Brain pericyte (primary cell): ENCODE measurements around the gene FIZ1.

Experiments used
- DNase-seq: peaks from one replicate; pipeline ENCODE4 v3.0.0-alpha.2; 2012; ENCODE audit warnings: low read depth, low spot score

FIZ1 gene

GRCh38 chr19:55599468-55599841, at the start of gene FIZ1:
TSS of gene FIZ1 (minus strand) at chr19:55599517. CDS start at chr19:55597865, 1,652 bp downstream.
- DNase-seq = peak; percentile 98

GRCh38 chr19:55648585-55649267, 49.4 kb upstream of the FIZ1 start:
- DNase-seq = no peak

DNA sequence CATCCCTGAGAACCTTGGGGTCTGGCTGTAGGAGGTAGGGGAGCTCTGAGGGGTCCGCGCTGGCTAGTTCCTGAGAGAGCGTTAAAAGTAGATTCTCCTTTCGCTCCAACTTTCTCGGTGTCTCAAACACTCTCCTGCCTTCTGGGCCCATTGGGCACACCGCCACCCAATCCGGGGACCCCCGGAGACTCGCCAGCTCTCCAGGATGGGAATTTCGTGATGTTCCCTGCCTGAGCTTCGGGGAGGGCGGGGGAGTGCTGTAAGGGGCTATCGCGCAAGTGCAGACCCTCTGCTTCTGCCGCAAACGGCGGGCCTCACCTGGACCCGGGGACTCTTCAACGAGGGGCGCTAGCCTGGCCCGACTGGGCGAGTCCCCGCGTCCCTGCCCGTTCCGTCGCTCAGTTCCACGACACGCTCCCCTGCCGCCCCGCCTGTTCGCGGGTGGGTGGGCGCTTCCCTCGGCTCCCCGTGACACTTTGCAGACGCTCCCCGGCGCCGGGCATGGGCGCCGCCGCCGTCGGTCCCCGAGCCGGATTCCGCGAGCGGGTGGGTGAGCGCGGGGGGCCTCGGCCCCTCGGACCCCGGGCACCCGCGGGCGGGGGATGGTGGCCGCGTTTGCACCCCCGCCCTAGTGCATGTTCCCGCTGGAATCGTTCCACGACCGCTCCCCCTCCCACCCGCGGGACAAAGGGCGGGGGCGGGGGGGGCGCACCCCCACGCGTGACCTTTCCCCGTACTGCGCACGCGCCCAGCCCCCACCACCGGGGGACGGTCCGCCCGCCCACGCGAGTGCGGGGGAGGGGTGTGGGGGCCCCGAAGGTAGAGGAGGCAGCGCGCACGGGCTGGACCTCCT, 48.6 kb upstream of the FIZ1 start, which contains the start of gene CCDC106:
Gene CCDC106 (plus strand): TSS at position 481 of the 853 bp plus-strand sequence. CDS start 835 bp downstream, outside the sequence.
- no peak for DNase-seq

DNA sequence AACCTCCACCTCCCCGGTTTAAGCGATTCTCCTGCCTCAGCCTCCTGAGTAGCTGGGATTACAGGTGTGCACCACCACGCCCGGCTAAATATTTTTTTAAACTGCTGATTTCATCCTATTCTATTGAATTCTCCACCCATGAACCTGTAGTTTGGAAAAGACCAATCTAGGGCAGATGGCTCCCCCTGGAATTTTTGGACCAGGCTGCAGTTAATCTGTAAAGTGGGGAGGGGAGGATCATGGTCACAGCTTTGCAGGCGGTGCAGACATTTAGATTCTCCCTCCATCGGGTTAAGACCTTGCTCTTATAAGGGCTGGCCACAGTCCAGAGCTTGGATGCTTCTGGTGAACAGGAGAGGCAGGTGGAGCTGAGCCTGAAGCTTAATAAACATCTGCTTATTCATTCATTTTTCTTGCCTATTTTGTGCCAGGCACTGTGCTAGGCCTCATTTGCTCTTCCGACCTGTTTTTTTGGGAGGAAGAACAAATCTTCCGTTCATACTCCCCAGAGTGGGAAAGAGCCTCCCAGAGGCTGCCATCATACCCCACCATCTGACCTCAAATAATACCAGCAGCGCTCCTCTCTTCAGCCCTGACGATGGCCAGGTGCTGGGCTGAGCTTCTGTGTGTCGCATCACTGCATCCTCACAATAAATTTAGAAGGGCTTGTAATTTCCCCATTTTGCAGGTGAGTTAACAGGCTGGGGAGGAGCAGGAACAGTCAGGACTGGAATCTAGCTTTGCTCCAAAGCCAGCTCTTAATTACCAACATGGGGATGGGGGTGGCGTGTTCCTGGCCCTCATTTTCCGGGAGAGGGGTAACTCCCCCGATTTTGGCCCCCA, 47.8 kb upstream of the FIZ1 start:
- DNase-seq = no peak

DNA sequence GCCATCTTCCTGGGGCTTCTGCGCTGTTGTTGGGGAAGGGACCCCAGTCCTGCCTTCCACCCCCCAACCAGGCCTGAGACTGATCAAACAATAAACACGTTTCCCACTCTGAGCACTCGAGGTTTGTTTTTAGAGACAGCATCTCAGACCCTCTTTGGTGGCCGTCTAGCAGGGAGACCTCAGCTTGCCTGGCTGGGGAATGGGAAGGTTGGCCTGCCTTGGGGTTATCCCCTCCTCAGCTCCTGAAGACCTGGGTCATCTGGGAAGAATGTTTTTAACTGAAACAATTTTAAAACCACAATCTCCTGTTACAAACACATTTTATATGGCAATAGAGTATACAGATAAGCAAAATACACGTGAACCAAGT, 46.2 kb upstream of the FIZ1 start:
- DNase-seq = no peak

GRCh38 chr19:55644842-55645511, 45.7 kb upstream of the FIZ1 start:
- DNase-seq = no peak

DNA sequence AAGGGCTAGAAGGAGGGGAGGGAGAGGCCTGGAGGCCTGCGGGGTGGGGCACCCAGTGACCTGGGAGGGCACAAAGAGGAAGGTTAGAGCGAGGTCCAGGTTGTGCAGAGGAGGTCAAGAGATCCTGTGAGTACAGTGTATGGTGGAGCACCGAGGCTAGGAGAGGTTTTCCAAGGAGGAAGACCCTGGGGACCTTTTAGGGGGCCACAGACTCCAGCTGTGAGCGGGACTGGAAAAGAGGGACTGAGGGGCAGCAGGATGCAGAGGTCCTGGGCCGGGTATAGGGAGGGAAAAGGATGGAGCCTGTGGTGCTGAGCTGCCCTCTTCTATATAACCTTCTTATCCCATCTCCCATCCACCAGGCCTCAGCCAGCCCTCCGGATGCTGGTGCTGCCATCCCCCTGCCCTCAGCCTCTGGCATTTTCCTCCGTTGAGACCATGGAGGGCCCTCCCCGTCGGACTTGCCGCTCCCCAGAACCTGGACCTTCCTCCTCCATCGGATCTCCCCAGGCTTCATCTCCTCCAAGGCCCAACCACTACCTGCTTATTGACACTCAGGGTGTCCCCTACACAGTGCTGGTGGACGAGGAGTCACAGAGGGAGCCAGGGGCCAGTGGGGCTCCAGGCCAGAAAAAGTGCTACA, 45.0 kb upstream of the FIZ1 start:
- DNase-seq = no peak

DNA sequence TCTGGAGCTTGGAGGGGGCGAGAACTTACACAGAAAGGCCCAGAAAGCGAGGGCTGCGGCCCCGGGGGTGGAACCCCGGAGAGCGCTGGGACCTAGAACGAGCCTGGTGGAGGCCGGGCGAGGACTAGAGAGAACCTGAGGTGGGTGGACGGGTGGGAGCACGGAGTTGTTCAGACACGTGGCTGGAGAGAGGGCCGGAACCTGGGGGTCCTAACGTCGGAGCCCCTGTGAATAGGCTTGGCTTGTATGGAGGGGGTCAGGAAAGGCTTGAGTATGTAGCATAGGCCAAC, 44.5 kb upstream of the FIZ1 start:
- no peak for DNase-seq

DNA sequence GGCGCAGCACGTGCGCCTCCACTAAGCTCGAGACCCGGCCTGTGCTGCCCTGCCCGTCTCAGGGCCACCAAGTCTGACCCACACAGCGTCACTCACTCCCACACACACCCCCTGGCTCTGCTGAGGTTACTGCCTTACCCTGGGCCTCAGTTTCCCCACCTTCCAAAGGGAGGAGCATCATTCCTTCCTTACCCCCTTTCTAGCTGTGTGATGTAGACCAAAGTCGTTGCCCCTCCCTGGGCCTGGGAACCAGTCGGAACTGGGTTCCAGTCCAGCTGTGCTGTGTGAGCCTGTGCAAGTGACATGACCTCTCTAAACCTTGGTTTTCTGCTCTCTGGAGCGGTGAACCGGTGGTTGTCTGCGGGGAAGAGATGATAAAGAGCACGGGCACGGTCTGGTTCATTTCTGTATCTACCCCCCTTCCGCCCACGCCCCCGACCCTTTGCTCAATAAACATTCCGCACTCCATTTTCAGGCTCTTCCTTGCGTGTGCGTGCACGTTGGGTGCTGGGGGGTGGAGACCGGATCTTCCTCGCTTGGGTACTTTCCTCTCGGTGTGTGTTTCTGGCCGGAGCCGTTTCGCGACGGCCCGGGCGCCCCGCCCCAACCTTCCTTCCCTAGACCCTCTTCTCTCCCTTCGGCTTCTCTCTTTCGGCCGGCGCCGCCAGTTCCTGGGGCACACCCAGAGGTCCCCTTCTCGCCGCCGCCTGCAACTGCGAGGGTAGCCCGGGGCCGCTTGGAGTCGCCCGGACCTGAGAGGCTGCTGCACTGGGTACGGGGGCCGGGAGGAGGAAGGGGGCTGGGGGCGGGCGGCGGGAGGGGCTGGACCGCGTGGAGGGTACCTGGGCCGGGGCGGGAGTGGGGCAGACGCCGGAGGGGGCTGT, 43.9 kb upstream of the FIZ1 start, which contains the start of gene ZNF581:
Gene ZNF581 (plus strand): TSS at position 647 of the 884 bp plus-strand sequence. CDS start 923 bp downstream, outside the sequence.
- DNase-seq = no peak

DNA sequence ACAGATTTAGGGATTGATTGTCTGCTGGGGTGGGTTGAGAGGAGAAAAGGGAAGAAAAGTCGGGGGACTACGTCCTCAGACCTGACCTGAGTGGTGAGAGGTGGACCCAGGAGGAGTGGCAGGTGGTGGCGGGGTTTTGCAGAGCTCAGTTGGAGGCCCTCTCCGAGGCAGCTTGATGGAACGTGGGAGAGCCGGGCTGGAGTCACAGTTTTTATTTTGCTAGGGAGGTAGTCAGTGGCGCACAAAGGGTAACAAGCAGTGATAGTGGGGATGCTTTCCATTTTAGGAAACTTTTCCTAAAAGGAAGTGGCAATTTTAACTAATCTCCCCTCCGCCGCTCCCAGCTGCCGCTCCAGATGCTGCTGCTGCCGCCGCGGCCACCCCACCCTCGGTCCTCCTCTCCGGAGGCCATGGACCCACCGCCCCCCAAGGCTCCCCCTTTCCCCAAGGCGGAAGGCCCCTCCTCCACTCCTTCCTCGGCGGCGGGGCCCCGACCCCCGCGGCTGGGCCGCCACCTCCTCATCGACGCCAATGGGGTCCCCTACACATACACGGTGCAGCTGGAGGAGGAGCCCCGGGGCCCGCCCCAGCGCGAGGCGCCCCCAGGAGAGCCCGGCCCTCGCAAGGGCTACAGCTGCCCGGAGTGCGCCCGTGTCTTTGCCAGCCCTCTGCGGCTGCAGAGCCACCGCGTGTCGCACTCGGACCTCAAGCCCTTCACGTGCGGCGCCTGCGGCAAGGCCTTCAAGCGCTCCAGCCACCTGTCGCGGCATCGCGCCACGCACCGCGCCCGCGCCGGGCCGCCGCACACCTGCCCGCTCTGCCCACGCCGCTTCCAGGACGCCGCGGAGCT, 43.1 kb upstream of the FIZ1 start:
- no peak for DNase-seq

- no peak for DNase-seq
Measured at GRCh38 chr19:55641426-55642152, 42.3 kb upstream of the FIZ1 start.

GRCh38 chr19:55640577-55641425, 41.5 kb upstream of the FIZ1 start, which contains the start of gene ZNF580:
TSS of gene ZNF580 (plus strand) at chr19:55641002. CDS start at chr19:55642509, 1,507 bp downstream.
- DNase-seq = peak; percentile 68

DNA sequence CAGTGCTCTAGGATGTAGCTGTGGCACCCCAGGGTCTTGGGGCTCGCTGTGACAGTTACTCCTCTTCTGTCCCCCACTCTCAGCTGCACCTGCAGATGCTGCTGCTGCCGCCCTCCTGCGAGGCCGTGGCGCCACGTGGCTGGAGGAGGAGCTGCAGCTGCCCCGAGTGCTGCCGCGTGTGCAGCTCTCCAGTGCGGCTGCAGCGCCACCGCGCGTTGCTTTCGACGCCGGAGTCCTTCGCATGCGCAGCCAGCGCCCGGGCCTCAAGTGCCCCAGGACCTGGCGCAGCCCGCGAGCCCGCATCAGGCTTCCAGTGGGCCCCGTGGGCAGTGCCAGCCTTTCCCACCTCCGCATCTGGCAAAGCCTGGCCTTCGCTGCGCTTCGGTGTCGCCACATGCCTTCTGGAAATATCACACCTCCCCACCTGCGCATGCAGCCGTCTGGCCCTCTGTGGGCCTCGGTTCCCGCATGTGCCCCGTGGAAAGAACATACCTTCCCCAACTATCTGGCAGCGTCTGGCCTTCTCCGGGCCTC, 40.8 kb upstream of the FIZ1 start:
- no peak for DNase-seq

DNA sequence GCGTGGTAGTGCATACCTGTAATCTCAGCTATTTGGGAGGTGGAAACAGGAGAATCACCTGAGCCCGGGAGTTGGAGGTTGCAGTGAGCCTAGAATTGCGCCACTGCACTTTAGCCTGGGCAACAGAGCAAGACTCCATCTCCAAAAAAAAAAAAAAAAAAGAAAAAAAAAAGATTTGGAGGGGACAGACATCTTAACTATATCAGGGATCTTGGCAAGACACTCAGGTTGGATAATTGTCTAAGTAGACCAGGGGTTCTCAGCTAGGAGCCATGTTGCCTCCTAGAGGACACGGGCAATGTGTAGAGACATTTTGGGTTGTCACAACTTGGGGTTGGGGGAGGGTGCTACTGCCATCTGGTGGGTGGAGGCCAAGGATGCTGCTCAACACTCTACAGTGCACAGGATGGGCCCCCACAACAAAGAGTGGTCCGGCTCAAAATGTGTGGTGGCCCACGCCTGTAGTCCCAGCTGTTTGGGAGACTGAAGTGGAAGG, 39.6 kb upstream of the FIZ1 start:
- DNase-seq = no peak

- no peak for DNase-seq
Measured at GRCh38 chr19:55637534-55637933, 38.2 kb upstream of the FIZ1 start.

GRCh38 chr19:55636723-55637122, 37.4 kb upstream of the FIZ1 start:
- no peak for DNase-seq

DNA sequence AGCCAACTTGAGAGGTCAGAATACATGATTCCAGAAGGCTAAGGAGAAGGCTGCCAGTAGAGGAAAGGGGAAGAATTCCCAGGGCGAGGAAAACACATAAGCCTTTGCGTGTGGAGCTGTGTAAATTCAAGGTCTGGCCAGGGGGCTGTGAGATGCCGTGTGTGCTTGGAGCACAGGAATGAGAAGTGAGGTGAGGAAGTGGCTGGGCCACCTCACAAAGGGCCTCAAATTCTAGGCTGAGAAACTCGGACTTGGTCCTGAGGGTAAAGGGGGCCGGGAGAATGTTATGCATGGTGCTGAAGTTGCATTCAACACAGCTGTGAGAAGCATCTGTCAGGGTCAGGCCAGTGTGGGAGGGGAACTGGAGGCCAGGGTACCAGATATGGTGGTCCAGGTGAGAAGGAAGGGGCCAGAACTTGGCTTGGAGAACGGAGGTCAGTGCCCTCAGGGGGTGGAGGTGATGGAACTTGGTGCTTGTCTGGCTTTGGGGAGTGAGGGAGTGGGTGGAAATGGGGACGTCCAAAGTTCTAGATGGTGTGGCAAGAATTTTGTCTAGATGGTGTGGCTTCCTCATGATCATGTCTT, 36.6 kb upstream of the FIZ1 start:
- no peak for DNase-seq
